K562 (cell line): ENCODE measurements around the gene ELAVL3. TPM values are rescaled to one million over a fixed set of nuclear protein-coding genes. Genes with fewer than 3 reads are reported as not detected.

ENCODE experiments used
- ATAC-seq: fragments of 200-7000 bp; cut with Tn5 transposase; 3 replicates; pipeline ENCODE4 v1.9.1; 2020; ENCODE audit warnings: moderate library complexity
- BruUV-seq: library from RNA; stranded (reverse); fragments of 400-500 nt; replicated peaks from 2 replicates; lab custom pipeline; 2021; lab: Mats Ljungman, UMichigan
- CTCF ChIA-PET: fragments of 300-600 bp; formaldehyde crosslinking; extraction: SDS; loops from one replicate; lab custom pipeline; 2021; ENCODE audit warnings: low intra/inter-chr PET ratio; lab: Yijun Ruan, JAX
- POLR2A ChIA-PET: fragments of 300-600, 350-650 bp; sonication (Branson Sonifier 250); formaldehyde crosslinking; extraction: SDS; loops from one replicate; lab custom pipeline; 2021; ENCODE audit warnings: antibody characterized with exemption, inconsistent platforms; lab: Yijun Ruan, JAX
- DNase-seq, 4 experiments: peaks; one replicate each; pipeline versions ENCODE4 v3.0.0 to v3.0.0-alpha.2; 2011 to 2018; ENCODE audit warnings: low spot score in 3 of 4, mixed read lengths in 3 of 4; ENCODE audit errors: extremely low read depth in 1 of 4
- FAIRE-seq: peaks from 2 replicates; lab custom pipeline; 2011; peaks lifted over from hg19 to GRCh38; lab: Jason Lieb, UNC
- H2AFZ ChIP-seq: 2 replicates; pipeline ENCODE4 v1.6.0; 2011; ENCODE audit warnings: low read depth, low read length, control low read depth, inconsistent platforms
- H3K27ac ChIP-seq: fragments of 200-600 bp; 3 replicates; pipeline ENCODE4 v1.8.0; 2011; ENCODE audit warnings: low read depth, mild to moderate bottlenecking, control low read depth, inconsistent platforms, low read length, moderate library complexity, mixed read lengths; ENCODE audit errors: extremely low read depth
- H3K27me3 ChIP-seq, 2 experiments: fragments of 300-600 bp in 1 of 2; 2 replicates in 1 of 2; 3 replicates in 1 of 2; pipeline versions ENCODE4 v1.6.0 to v1.8.0; 2011; ENCODE audit warnings: inconsistent platforms in 2 of 2, low read length in 2 of 2, mild to moderate bottlenecking in 1 of 2, mixed read lengths in 1 of 2, moderate library complexity in 1 of 2; ENCODE audit not compliant: control insufficient read depth in 2 of 2, insufficient read depth in 2 of 2
- H3K36me3 ChIP-seq: fragments of 300-600 bp; 3 replicates; pipeline ENCODE4 v1.8.0; 2011; ENCODE audit warnings: mild to moderate bottlenecking, low read length, inconsistent platforms; ENCODE audit not compliant: control insufficient read depth, insufficient read depth
- H3K4me1 ChIP-seq, 2 experiments: fragments of 200-600 bp in 1 of 2; replicated peaks in 1 of 2; 2 replicates in 1 of 2; 3 replicates in 1 of 2; pipeline versions ENCODE4 v1.5.1 to v1.8.0; 2011; ENCODE audit warnings: inconsistent platforms in 2 of 2, low read length in 2 of 2, mild to moderate bottlenecking in 1 of 2, mixed read lengths in 1 of 2, moderate library complexity in 1 of 2; ENCODE audit not compliant: control insufficient read depth in 2 of 2, insufficient read depth in 2 of 2
- H3K4me2 ChIP-seq: 2 replicates; pipeline ENCODE4 v1.6.1; 2011; ENCODE audit warnings: low read length, control low read depth, inconsistent platforms, mixed read lengths; ENCODE audit not compliant: insufficient read depth
- H3K4me3 ChIP-seq: fragments of 200-600 bp; sonication (generic), shearing (Covaris generic); 2 replicates; pipeline ENCODE4 v1.5.1; 2016; ENCODE audit warnings: control low read depth, inconsistent platforms
- H3K79me2 ChIP-seq: fragments of 200-600 bp; 3 replicates; pipeline ENCODE4 v1.8.0; 2011; ENCODE audit warnings: low read length, inconsistent platforms; ENCODE audit not compliant: control insufficient read depth, insufficient read depth
- H3K9ac ChIP-seq, 2 experiments: 2 replicates each; pipeline versions ENCODE4 v1.6.0 to v1.6.1; 2011; ENCODE audit warnings: low read depth in 2 of 2, low read length in 2 of 2, control low read depth in 1 of 2, inconsistent platforms in 1 of 2, mild to moderate bottlenecking in 1 of 2, mixed read lengths in 1 of 2; ENCODE audit not compliant: insufficient read depth in 1 of 2
- H3K9me1 ChIP-seq: one replicate; pipeline ENCODE4 v1.6.0; 2011; ENCODE audit warnings: inconsistent platforms, mild to moderate bottlenecking, low read length, moderate library complexity; ENCODE audit not compliant: control insufficient read depth, insufficient read depth
- H3K9me3 ChIP-seq: replicated peaks from 2 replicates; pipeline ENCODE4 v1.5.1; 2011; ENCODE audit warnings: low read depth, low read length, inconsistent platforms; ENCODE audit not compliant: control insufficient read depth, insufficient read depth
- H4K20me1 ChIP-seq: replicated peaks from 2 replicates; pipeline ENCODE4 v1.6.1; 2011; ENCODE audit warnings: low read length, inconsistent platforms, mixed read lengths; ENCODE audit not compliant: control insufficient read depth, insufficient read depth
- CC2D1A ChIP-seq: fragments of 450-650 bp; IDR thresholded peaks from 2 replicates; pipeline ENCODE4 v1.6.1; 2017; ENCODE audit warnings: mild to moderate bottlenecking
- KAT2B ChIP-seq: IDR thresholded peaks from one replicate; pipeline ENCODE4 v1.6.1; 2012; ENCODE audit warnings: low read depth, mild to moderate bottlenecking, control low read depth, inconsistent platforms, low read length, moderate library complexity
- LCOR ChIP-seq: sonication (generic); formaldehyde crosslinking; IDR thresholded peaks from 2 replicates; pipeline ENCODE4 v1.8.0; 2022; ENCODE audit warnings: mild to moderate bottlenecking, missing genetic modification reagents
- WGBS: fragments of 100-300 bp; shearing (Covaris generic); methylation state at CpG from one replicate; pipeline ENCODE4 v1.1.6; 2016; ENCODE audit warnings: low coverage, mixed read lengths; ENCODE audit not compliant: insufficient coverage; ENCODE audit errors: missing lambda C conversion rate; 5-methylcytosine and 5-hydroxymethylcytosine counted together
- in situ Hi-C: fragments of 300-500 bp; cut with MboI; formaldehyde crosslinking; loops from 4 replicates; pipeline ENCODE4 v1.15.0; 2018; ENCODE audit warnings: inconsistent platforms, mixed read lengths
- intact Hi-C: fragments of 100-400 bp; cut with micrococcal nuclease; formaldehyde crosslinking; loops from 2 replicates; pipeline ENCODE4 v1.14.2; 2022
- polyA plus RNA-seq, 8 experiments: library from polyadenylated mRNA; depleted of rRNA in 4 of 8; stranded (reverse) in 5 of 8; unstranded in 3 of 8; fragments of >200 nt; fragmentation: Nextera tagmentation in 2 of 8; fragmentation: Illumina TruSeq in 1 of 8; extraction: Ambion mirVana in 2 of 8; extraction: Trizol in 1 of 8; gene quantifications; 2 replicates each; pipeline versions ENCODE4 v1.2.1 to v1.2.3, GENCODE V29; 2011 to 2014; ENCODE audit warnings: inconsistent platforms in 1 of 8, missing spikeins in 1 of 8
- total RNA-seq, 7 experiments: library from RNA; depleted of rRNA in 6 of 7; stranded (reverse); fragments of >200 nt in 6 of 7; fragmentation: Illumina TruSeq in 2 of 7; extraction: Trizol in 2 of 7; gene quantifications; 2 replicates each; pipeline versions ENCODE4 v1.2.1 to v1.2.3, GENCODE V29; 2011 to 2021; ENCODE audit warnings: low replicate concordance in 1 of 7

ELAVL3 gene
- total and polyA plus RNA-seq, 9 of the 15 experiments (the other 6 are each of a cell fraction or from before 2014, with no cell fraction given) = not detected

- POLR2A ChIA-PET = interaction anchor here (0.8 to 2.1 kb wide), 2 partner anchors 12 to 317 kb away, joined by 3 to 7 read pairs; no protein-coding TSS in a partner anchor
- 0 out of 3 replicates have a peak, but pooled peaks cover 3% of the 10 kb centered on the region for H3K79me2 ChIP-seq
- TF ChIP-seq CC2D1A (0 out of 2 replicates have a peak, but pooled peaks have one; percentile 22), KAT2B (no peak), LCOR (CRISPR knock-in tag) (0 out of 2 replicates have a peak, but pooled peaks have one; percentile 47)
- H3K9me3 ChIP-seq = no peaks in the 10 kb centered on the region
- H3K36me3 ChIP-seq = peaks cover 14% of the 10 kb centered on the region; the same call in 1 of the 3 replicates
- CTCF ChIA-PET = no interaction called here
- BruUV-seq = no TSS peak
- WGBS = 41% methylated on average over 7 of the region's 7 CpGs
- DNase-seq (no peak), FAIRE-seq (no peak), ATAC-seq (no peak)
- H3K4me2 ChIP-seq = peak overlapping the region; percentile 82
- peak overlapping the region; percentile 30; the same call in 2 of the 3 replicates for H3K27ac ChIP-seq
- no peaks in the 10 kb centered on the region for H3K9me1 ChIP-seq
- H2AFZ ChIP-seq = peak overlapping the region; percentile 78
- H3K4me1 ChIP-seq = peaks cover 17 to 44% of the 10 kb centered on the region in 2 experiments
- no peaks in the 10 kb centered on the region for H3K27me3 ChIP-seq
- H4K20me1 ChIP-seq = no peaks in the 10 kb centered on the region
- intact Hi-C loops (no loop called here), in situ Hi-C loops (no loop called here)
- H3K9ac ChIP-seq = peak overlapping the region; percentile 43 to 82; a peak in 3 of 4 replicates
- peak overlapping the region; percentile 77 for H3K4me3 ChIP-seq
Observed at GRCh38 chr19:11504502-11505031, 23.7 kb upstream of the ELAVL3 start.
